HepG2 (cell line): Measurements from ENCODE around the gene COMMD1. TPM values are rescaled to one million over a fixed set of nuclear protein-coding genes. Genes with fewer than 3 reads are reported as not detected.
A peak's percentile ranks its signal among the peaks of the same experiment; 100 is the strongest.

Experiments
- ARHGAP35 ChIP-seq: sonication (generic); formaldehyde crosslinking; IDR thresholded peaks from 2 replicates; pipeline ENCODE4 v1.9.0; 2022; ENCODE audit warnings: mild to moderate bottlenecking, inconsistent platforms, moderate library complexity, missing genetic modification reagents, borderline replicate concordance
- CREB1 ChIP-seq, 2 experiments: fragments of 450-650 bp in 1 of 2; IDR thresholded peaks; 2 replicates each; pipeline ENCODE4 v1.6.1; 2016 to 2017; ENCODE audit warnings: control low read depth in 1 of 2, mild to moderate bottlenecking in 1 of 2, missing compliant biosample characterization in 1 of 2, missing genetic modification characterization in 1 of 2
- HOXA5 ChIP-seq: sonication (generic); formaldehyde crosslinking; IDR thresholded peaks from 2 replicates; pipeline ENCODE4 v1.4.0; 2020; ENCODE audit warnings: missing genetic modification reagents
- JARID2 ChIP-seq: sonication (generic); formaldehyde crosslinking; IDR thresholded peaks from 2 replicates; pipeline ENCODE4 v1.8.1; 2023; ENCODE audit warnings: missing genetic modification reagents, inconsistent platforms; ENCODE audit not compliant: insufficient replicate concordance
- KDM3A ChIP-seq: IDR thresholded peaks from 2 replicates; pipeline ENCODE4 v1.6.1; 2018; ENCODE audit warnings: low read depth, missing compliant biosample characterization
- KLF15 ChIP-seq: sonication (generic); formaldehyde crosslinking; IDR thresholded peaks from 2 replicates; pipeline ENCODE4 v1.8.1; 2023; ENCODE audit warnings: borderline replicate concordance, mild to moderate bottlenecking, inconsistent platforms, missing genetic modification reagents, mixed read lengths
- MAZ ChIP-seq, 2 experiments: sonication (generic) in 1 of 2; formaldehyde crosslinking in 1 of 2; IDR thresholded peaks; 2 replicates each; pipeline versions ENCODE4 v1.5.0 to v1.6.1; 2012 to 2020; ENCODE audit warnings: low read depth in 2 of 2, mild to moderate bottlenecking in 2 of 2, borderline replicate concordance in 1 of 2, improper control_type of control experiment in 1 of 2, low read length in 1 of 2, missing genetic modification reagents in 1 of 2, moderate library complexity in 1 of 2
- NR2F1 ChIP-seq, 2 experiments: fragments of 450-650 bp in 1 of 2; formaldehyde crosslinking in 1 of 2; IDR thresholded peaks; 2 replicates each; pipeline versions ENCODE4 v1.5.0 to v1.6.1; 2016 to 2020; ENCODE audit warnings: mild to moderate bottlenecking in 1 of 2, missing compliant biosample characterization in 1 of 2, missing genetic modification reagents in 1 of 2, moderate library complexity in 1 of 2
- PAF1 ChIP-seq: IDR thresholded peaks from 2 replicates; pipeline ENCODE4 v1.6.1; 2016; ENCODE audit warnings: missing genetic modification reagents, missing compliant biosample characterization
- PLRG1 ChIP-seq: fragments of 450-650 bp; conservative IDR thresholded peaks from 2 replicates; pipeline ENCODE4 v1.6.1; 2016
- SOX5 ChIP-seq: IDR thresholded peaks from 2 replicates; pipeline ENCODE4 v1.6.1; 2016; ENCODE audit warnings: borderline replicate concordance
- TGIF2 ChIP-seq: IDR thresholded peaks from 2 replicates; pipeline ENCODE4 v1.6.1; 2016; ENCODE audit warnings: control low read depth, missing compliant biosample characterization
- THAP11 ChIP-seq: IDR thresholded peaks from 2 replicates; pipeline ENCODE4 v1.6.1; 2016; ENCODE audit warnings: missing biosample characterization, missing genetic modification reagents
- ZFP41 ChIP-seq: sonication (generic); formaldehyde crosslinking; IDR thresholded peaks from 2 replicates; pipeline ENCODE4 v1.4.0; 2020; ENCODE audit warnings: mild to moderate bottlenecking, missing genetic modification reagents, borderline replicate concordance
- ZFYVE20 ChIP-seq: sonication (generic); formaldehyde crosslinking; IDR thresholded peaks from 2 replicates; pipeline ENCODE4 v1.8.0; 2023; ENCODE audit warnings: low read depth, mild to moderate bottlenecking, moderate library complexity, missing genetic modification reagents, borderline replicate concordance
- ZNF24 ChIP-seq: fragments of 450-650 bp; IDR thresholded peaks from 2 replicates; pipeline ENCODE4 v1.6.1; 2017; ENCODE audit warnings: antibody characterized with exemption, mild to moderate bottlenecking
- ZNF792 ChIP-seq: IDR thresholded peaks from 2 replicates; pipeline ENCODE4 v1.6.1; 2016
- ZSCAN20 ChIP-seq: sonication (generic); formaldehyde crosslinking; IDR thresholded peaks from 2 replicates; pipeline ENCODE4 v1.4.0; 2020; ENCODE audit warnings: missing genetic modification reagents, mild to moderate bottlenecking, borderline replicate concordance
- polyA plus RNA-seq, 8 experiments: library from polyadenylated mRNA; depleted of rRNA in 3 of 8; stranded (reverse) in 7 of 8; unstranded in 1 of 8; fragments of >200 nt; fragmentation: Illumina TruSeq in 4 of 8; extraction: Trizol in 4 of 8; gene quantifications; 2 replicates each; pipeline versions ENCODE4 v1.2.1 to v1.2.3, GENCODE V29; 2011 to 2016; ENCODE audit warnings: low read depth in 4 of 8, missing spikeins in 1 of 8, mixed read lengths in 1 of 8; ENCODE audit not compliant: insufficient read depth in 1 of 8
- total RNA-seq, 5 experiments: library from RNA; depleted of rRNA; stranded (reverse); fragments of >200 nt; fragmentation: Illumina TruSeq; extraction: Trizol; gene quantifications; 2 replicates each; pipeline ENCODE4 v1.2.3, GENCODE V29; 2016; ENCODE audit warnings: low read depth in 1 of 5
- TF ChIP-seq, protein P1 (sequence below): IDR thresholded peaks from 2 replicates; pipeline ENCODE4 v1.6.1; 2016
- TF ChIP-seq, protein P2 (sequence below): sonication (generic); formaldehyde crosslinking; IDR thresholded peaks from 2 replicates; pipeline ENCODE4 v1.5.0; 2020; ENCODE audit warnings: mild to moderate bottlenecking, missing genetic modification reagents, borderline replicate concordance
- TF ChIP-seq, protein P3 (sequence below): sonication (generic); formaldehyde crosslinking; IDR thresholded peaks from 2 replicates; pipeline ENCODE4 v1.4.0; 2020; ENCODE audit warnings: missing genetic modification reagents
- TF ChIP-seq, protein P4 (sequence below): sonication (generic); formaldehyde crosslinking; IDR thresholded peaks from 2 replicates; pipeline ENCODE4 v1.4.0; 2020; ENCODE audit warnings: missing genetic modification reagents

Gene COMMD1
- total and polyA plus RNA-seq, 2 of the 13 experiments (the other 11 are each of a cell fraction or from before 2014, with no cell fraction given), result 25.7 to 105 TPM

DNA sequence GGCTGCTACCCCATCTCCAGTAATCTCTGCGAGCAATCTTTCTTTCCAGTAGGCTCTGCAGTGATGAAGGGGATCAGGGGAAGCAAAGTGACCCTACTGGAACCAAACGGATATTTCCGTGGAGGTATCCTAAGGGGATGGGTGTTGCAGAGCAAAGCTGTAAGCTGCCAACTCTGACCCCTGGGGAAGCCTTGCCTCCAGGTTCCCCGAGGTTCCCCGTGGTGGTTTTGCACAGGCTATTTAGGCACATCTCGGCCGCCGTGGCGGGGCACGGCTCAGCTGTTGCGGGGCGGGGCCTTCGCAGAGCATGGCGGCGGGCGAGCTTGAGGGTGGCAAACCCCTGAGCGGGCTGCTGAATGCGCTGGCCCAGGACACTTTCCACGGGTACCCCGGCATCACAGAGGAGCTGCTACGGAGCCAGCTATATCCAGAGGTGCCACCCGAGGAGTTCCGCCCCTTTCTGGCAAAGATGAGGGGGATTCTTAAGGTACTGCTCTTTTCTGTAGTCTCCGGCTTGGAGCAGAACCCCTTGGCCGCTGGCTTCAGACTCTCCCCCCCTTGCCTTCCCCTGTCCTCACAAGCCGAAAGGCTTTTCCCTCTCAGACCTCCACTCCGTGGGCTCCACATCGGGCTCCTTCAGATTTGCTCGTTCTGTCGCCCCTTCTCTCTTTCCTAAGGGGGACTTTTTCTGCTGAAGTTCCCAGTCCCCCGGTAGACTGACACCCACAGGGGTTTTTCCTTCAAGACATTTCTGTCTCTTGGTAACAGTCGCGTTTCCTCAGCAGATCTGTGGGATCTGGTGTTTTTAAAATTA, at the start of gene COMMD1 (continued):
- TF ChIP-seq ZNF792 (CRISPR knock-in tag), result peak; percentile 96
- TF ChIP-seq ZSCAN20 (CRISPR knock-in tag), result no peak
- TF ChIP-seq, protein P1, sequence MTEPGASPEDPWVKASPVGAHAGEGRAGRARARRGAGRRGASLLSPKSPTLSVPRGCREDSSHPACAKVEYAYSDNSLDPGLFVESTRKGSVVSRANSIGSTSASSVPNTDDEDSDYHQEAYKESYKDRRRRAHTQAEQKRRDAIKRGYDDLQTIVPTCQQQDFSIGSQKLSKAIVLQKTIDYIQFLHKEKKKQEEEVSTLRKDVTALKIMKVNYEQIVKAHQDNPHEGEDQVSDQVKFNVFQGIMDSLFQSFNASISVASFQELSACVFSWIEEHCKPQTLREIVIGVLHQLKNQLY (CRISPR knock-in tag), result no peak
- TF ChIP-seq ZFYVE20 (CRISPR knock-in tag), result 0 out of 2 replicates have a peak, but pooled peaks have one; percentile 54
- TF ChIP-seq NR2F1 (CRISPR knock-in tag; IDR thresholded peaks at IDR 0.05), result no peak
- TF ChIP-seq, protein P2, sequence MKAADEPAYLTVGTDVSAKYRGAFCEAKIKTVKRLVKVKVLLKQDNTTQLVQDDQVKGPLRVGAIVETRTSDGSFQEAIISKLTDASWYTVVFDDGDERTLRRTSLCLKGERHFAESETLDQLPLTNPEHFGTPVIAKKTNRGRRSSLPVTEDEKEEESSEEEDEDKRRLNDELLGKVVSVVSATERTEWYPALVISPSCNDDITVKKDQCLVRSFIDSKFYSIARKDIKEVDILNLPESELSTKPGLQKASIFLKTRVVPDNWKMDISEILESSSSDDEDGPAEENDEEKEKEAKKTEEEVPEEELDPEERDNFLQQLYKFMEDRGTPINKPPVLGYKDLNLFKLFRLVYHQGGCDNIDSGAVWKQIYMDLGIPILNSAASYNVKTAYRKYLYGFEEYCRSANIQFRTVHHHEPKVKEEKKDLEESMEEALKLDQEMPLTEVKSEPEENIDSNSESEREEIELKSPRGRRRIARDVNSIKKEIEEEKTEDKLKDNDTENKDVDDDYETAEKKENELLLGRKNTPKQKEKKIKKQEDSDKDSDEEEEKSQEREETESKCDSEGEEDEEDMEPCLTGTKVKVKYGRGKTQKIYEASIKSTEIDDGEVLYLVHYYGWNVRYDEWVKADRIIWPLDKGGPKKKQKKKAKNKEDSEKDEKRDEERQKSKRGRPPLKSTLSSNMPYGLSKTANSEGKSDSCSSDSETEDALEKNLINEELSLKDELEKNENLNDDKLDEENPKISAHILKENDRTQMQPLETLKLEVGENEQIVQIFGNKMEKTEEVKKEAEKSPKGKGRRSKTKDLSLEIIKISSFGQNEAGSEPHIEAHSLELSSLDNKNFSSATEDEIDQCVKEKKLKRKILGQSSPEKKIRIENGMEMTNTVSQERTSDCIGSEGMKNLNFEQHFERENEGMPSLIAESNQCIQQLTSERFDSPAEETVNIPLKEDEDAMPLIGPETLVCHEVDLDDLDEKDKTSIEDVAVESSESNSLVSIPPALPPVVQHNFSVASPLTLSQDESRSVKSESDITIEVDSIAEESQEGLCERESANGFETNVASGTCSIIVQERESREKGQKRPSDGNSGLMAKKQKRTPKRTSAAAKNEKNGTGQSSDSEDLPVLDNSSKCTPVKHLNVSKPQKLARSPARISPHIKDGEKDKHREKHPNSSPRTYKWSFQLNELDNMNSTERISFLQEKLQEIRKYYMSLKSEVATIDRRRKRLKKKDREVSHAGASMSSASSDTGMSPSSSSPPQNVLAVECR (CRISPR knock-in tag), result peak; percentile 95
- peak; percentile 81 for TF ChIP-seq HOXA5 (CRISPR knock-in tag)
- TF ChIP-seq TGIF2 (CRISPR knock-in tag), result peak; percentile 84; the same call in 1 of the 2 replicates
- peak; percentile 93 for TF ChIP-seq KDM3A (CRISPR knock-in tag)
- TF ChIP-seq, protein P3, sequence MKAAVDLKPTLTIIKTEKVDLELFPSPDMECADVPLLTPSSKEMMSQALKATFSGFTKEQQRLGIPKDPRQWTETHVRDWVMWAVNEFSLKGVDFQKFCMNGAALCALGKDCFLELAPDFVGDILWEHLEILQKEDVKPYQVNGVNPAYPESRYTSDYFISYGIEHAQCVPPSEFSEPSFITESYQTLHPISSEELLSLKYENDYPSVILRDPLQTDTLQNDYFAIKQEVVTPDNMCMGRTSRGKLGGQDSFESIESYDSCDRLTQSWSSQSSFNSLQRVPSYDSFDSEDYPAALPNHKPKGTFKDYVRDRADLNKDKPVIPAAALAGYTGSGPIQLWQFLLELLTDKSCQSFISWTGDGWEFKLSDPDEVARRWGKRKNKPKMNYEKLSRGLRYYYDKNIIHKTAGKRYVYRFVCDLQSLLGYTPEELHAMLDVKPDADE, result no peak
- no peak for TF ChIP-seq ZNF24
- TF ChIP-seq, protein P4, sequence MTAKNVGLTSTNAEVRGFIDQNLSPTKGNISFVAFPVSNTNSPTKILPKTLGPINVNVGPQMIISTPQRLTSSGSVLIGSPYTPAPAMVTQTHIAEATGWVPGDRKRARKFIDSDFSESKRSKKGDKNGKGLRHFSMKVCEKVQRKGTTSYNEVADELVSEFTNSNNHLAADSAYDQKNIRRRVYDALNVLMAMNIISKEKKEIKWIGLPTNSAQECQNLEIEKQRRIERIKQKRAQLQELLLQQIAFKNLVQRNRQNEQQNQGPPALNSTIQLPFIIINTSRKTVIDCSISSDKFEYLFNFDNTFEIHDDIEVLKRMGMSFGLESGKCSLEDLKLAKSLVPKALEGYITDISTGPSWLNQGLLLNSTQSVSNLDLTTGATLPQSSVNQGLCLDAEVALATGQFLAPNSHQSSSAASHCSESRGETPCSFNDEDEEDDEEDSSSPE (CRISPR knock-in tag), result peak; percentile 74
- TF ChIP-seq ZFP41 (CRISPR knock-in tag), result no peak
- no peak for TF ChIP-seq PLRG1
- no peak for TF ChIP-seq JARID2
- peak; percentile 43 for TF ChIP-seq SOX5
- TF ChIP-seq PAF1 (CRISPR knock-in tag), result no peak
- no peak for TF ChIP-seq CREB1 (IDR thresholded peaks at IDR 0.05)
- no peak; the same call in 1 of the 2 replicates for TF ChIP-seq CREB1 (CRISPR knock-in tag; IDR thresholded peaks at IDR 0.05)
- peak; percentile 73; the same call in 1 of the 2 replicates for TF ChIP-seq ARHGAP35 (CRISPR knock-in tag)
- peak; percentile 77; the same call in 1 of the 2 replicates for TF ChIP-seq MAZ (IDR thresholded peaks at IDR 0.05; ENCODE audit: borderline replicate concordance, low read depth, low read length)
- peak; percentile 82 for TF ChIP-seq MAZ (CRISPR knock-in tag; IDR thresholded peaks at IDR 0.05; ENCODE audit: low read depth)
- TF ChIP-seq THAP11, result peak; percentile 91
- no peak; the same call in 1 of the 2 replicates for TF ChIP-seq KLF15 (CRISPR knock-in tag)
